BE2C (cell line): ENCODE results near the gene FAM83F.

Experiments
- DNase-seq: peaks from one replicate; pipeline ENCODE4 v3.0.0-alpha.2; 2020
- H3K27me3 ChIP-seq: fragments of 250-450 bp; sonication (Bioruptor Pico); 2 replicates; pipeline ENCODE4 v1.5.1; 2020; ENCODE audit warnings: mild to moderate bottlenecking
- H3K36me3 ChIP-seq: fragments of 250-450 bp; sonication (Bioruptor Pico); 2 replicates; pipeline ENCODE4 v1.5.1; 2020; ENCODE audit warnings: mild to moderate bottlenecking
- H3K4me1 ChIP-seq: fragments of 250-450 bp; sonication (Bioruptor Pico); 2 replicates; pipeline ENCODE4 v1.5.1; 2020
- H3K4me3 ChIP-seq: 2 replicates; pipeline ENCODE4 v1.5.1; 2011; ENCODE audit warnings: low read depth, low read length
- H3K9me3 ChIP-seq: fragments of 250-450 bp; sonication (Bioruptor Pico); 2 replicates; pipeline ENCODE4 v1.5.1; 2020
- TF ChIP-seq, protein P1 (sequence below): IDR thresholded peaks from 2 replicates; pipeline ENCODE4 v1.5.1; 2012; ENCODE audit warnings: mild to moderate bottlenecking, low read depth, low read length

The FAM83F gene

DNA sequence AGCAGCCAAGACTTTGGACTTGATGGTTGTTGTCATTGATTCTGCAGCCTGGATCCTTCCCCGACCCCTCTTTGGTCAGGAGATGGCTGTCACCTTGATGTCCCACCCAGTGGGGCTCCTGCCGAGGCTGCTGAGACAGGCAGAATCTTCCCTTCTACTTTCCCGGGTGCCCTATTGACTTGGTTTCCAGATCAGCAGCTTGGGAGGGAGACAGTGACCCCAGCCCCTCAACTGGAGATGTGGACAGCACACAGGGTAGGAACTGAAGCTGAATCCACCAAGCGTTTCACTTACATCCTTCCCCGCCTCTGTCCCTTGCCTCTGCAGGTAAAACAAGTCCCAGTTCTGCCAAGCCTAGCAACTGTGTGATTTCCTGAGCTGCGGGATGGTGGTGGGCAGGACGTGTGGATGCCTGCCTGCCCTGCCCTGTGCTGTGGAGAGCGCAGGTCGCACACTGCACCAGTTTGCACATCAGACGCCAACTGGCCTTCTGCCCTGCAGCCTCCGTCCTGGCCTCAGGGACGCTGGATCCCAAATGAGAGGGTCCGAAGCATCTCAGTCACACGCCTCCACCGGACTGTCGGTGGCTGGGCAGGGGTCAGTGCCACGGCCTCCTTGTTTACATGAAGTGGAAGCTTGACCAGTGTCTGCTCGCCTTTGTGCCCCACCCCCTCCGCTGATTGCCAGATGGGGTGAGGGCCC lies 34.6 kb downstream of the FAM83F start:
- DNase-seq: no peak
- H3K36me3 ChIP-seq: no peaks in the 10 kb centered on the region
- no peaks in the 10 kb centered on the region for H3K9me3 ChIP-seq
- no peaks in the 10 kb centered on the region for H3K27me3 ChIP-seq
- H3K4me3 ChIP-seq: no peak overlapping the region
- TF ChIP-seq, protein P1, sequence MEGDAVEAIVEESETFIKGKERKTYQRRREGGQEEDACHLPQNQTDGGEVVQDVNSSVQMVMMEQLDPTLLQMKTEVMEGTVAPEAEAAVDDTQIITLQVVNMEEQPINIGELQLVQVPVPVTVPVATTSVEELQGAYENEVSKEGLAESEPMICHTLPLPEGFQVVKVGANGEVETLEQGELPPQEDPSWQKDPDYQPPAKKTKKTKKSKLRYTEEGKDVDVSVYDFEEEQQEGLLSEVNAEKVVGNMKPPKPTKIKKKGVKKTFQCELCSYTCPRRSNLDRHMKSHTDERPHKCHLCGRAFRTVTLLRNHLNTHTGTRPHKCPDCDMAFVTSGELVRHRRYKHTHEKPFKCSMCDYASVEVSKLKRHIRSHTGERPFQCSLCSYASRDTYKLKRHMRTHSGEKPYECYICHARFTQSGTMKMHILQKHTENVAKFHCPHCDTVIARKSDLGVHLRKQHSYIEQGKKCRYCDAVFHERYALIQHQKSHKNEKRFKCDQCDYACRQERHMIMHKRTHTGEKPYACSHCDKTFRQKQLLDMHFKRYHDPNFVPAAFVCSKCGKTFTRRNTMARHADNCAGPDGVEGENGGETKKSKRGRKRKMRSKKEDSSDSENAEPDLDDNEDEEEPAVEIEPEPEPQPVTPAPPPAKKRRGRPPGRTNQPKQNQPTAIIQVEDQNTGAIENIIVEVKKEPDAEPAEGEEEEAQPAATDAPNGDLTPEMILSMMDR: no peak
- peaks cover 4% of the 10 kb centered on the region for H3K4me1 ChIP-seq

DNA sequence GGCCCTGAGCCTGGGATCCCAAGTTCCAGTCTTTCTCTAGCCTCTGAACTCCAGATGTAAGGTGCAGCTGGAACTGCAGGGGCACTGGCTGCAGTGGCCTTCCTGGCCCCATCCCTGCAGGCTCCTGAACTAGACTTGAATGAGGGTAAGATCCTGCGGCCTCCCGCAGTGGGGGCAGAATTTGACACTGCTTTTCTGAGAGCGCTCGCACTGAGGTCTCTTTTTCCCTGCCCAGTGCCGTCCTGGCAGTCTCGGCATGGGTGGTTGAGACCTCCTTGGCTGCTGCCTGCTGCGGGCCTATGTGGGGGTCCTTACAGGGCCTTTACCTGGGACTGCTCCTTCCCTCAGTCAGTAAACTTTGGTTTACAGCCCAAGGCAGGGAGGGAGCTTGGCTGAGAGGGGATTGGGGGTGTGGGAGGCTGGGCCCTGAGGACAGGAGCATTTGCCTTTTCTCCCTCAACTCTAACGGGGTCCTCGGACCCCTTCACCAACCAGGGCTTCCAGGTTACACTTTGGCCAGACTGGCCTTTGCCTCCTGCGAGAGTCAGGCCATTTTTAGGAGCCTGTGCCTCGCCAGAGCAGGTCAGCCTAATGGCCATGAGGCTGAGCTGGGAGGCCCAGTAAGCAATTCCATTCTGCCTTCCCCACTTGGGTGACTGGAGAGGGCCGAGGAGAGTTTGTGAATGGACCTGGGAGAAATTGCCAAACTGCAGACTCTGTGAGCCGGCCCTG lies 35.4 kb downstream of the FAM83F start:
- Histone ChIP-seq H3K9me3 (no peaks in the 10 kb centered on the region), H3K36me3 (no peaks in the 10 kb centered on the region)

DNA sequence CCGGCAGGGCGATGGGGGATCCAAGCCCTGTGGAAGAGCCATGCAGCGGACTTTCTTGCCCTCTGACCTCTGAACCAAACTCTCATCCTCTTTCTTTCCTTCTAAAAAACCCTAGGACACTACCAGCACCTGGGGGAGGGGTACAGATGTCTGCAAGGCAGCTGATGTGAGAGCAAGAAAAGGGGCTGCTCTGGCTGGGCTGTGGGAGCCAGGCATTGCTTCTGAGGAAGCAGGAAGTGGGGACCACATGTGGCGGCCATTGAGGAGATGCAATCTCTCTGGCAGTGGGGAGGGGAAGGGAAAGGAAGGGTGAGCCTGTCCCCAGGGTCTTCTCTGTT lies 36.0 kb downstream of the FAM83F start:
- H3K36me3 ChIP-seq: no peaks in the 10 kb centered on the region
- TF ChIP-seq, protein P1: no peak
- peaks cover 4% of the 10 kb centered on the region for H3K4me1 ChIP-seq
- H3K9me3 ChIP-seq: no peaks in the 10 kb centered on the region
- no peak for DNase-seq
- H3K27me3 ChIP-seq: no peaks in the 10 kb centered on the region
- H3K4me3 ChIP-seq: no peak overlapping the region

More for the DNA sequence above, 35.4 kb downstream of the FAM83F start:
- no peak overlapping the region for H3K4me3 ChIP-seq
- H3K4me1 ChIP-seq: peaks cover 4% of the 10 kb centered on the region
- no peak for DNase-seq
- no peaks in the 10 kb centered on the region for H3K27me3 ChIP-seq
- TF ChIP-seq, protein P1: no peak

DNA sequence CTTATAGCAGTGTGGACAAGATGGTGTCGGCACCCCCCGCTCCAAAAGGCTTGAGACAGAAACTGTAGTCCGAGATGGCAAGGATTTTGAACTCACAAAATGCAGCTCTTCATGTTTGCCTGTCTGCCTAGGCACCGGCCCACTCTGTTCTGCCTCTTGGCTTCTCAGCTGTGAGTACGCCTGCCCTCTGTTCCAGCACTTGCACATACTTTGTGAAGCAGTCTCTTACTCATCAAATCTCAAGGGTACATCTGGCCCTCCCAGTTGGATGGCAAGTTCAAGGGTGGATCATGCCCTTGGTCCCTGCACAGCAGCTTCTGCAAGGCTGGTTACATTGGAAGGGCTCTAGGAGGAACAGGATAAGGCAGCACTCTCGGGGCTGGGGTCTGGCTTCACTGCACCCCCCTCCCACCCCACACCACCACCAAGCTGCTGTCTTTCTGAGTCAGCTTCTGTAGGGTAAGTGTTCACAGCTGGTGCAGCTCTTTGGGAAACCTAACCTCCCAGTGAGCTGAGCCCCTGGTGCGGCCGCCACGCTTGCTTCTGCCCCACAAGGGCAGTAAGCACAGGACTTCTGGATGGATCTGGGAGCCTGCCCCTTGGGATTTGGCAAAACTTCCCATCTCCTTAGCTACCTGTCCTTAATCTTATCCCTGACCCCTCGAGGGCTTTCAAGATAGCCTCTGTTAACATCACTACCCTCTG lies 37.2 kb downstream of the FAM83F start:
- Histone ChIP-seq H3K36me3 (no peaks in the 10 kb centered on the region), H3K4me1 (peaks cover 4% of the 10 kb centered on the region), H3K27me3 (no peaks in the 10 kb centered on the region), H3K4me3 (no peak overlapping the region), H3K9me3 (no peaks in the 10 kb centered on the region)
- TF ChIP-seq, protein P1: no peak
- DNase-seq: no peak

DNA sequence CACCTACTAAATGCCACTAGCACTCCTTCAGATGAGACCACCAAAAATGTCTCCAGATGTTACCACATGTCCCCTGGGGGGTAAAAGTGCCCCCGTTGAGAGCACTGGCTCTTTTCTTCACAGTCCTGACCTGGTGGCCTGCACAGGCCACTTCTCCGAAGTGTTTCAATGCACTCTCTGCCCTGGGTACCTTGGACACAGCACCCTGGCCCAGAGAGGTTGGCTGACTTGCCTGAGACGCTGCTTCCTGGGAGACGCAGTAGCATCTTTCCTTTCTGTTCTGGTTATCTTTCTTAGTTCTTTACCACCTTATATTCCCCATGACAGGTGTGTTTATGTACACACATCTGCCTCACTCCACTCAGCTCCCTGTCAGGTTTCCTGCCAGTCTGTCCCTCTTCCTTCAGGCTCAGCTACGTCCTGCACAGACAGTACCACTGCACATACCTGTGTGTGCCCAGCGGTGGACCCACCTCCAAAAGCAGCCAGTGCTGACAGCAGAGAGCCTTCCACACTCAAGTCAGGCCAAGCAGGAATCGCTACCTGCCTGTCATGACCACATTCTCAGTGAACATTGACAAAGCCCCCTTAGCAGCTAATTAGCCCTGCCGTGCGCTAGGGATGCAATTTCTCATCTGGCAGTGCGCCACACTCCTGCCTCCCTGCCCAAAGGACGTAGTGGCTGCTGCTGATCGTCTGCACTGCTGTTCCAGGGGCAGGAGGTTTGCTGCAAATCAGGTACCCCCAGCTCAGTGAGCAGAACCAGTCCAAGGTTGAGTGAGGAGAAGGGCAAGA lies 39.0 kb downstream of the FAM83F start:
- Histone ChIP-seq H3K9me3 (no peaks in the 10 kb centered on the region), H3K4me3 (no peak overlapping the region), H3K4me1 (no peaks in the 10 kb centered on the region)

More for the DNA sequence above, 39.0 kb downstream of the FAM83F start:
- Histone ChIP-seq H3K36me3 (no peaks in the 10 kb centered on the region), H3K27me3 (peaks cover 1% of the 10 kb centered on the region; the same call in 1 of the 2 replicates)
- TF ChIP-seq, protein P1: no peak
- no peak for DNase-seq
